Fibroblast of mammary gland (primary cell): ENCODE measurements around the gene TEAD3.

ENCODE experiments used
- DNase-seq: peaks from one replicate; pipeline ENCODE4 v3.0.0-alpha.2; 2010; ENCODE audit warnings: low read depth
- H3K4me3 ChIP-seq: 2 replicates; pipeline ENCODE4 v1.5.1; 2011; ENCODE audit warnings: low read depth, mild to moderate bottlenecking, low read length, moderate library complexity; ENCODE audit not compliant: control insufficient read depth
- CTCF ChIP-seq: conservative IDR thresholded peaks from 2 replicates; pipeline ENCODE4 v1.5.1; 2011; ENCODE audit warnings: low read depth, low read length, inconsistent platforms; ENCODE audit not compliant: control insufficient read depth, insufficient read depth

The TEAD3 gene

GRCh38 chr6:35483062-35483461 is 13.8 kb downstream of the TEAD3 start:
- no peak for DNase-seq
- H3K4me3 ChIP-seq, result no peak overlapping the region
- TF ChIP-seq CTCF, result no peak

- no peak for TF ChIP-seq CTCF
- no peak overlapping the region for H3K4me3 ChIP-seq
- DNase-seq, result no peak
Measured at GRCh38 chr6:35481226-35481625, 15.7 kb downstream of the TEAD3 start.

DNA sequence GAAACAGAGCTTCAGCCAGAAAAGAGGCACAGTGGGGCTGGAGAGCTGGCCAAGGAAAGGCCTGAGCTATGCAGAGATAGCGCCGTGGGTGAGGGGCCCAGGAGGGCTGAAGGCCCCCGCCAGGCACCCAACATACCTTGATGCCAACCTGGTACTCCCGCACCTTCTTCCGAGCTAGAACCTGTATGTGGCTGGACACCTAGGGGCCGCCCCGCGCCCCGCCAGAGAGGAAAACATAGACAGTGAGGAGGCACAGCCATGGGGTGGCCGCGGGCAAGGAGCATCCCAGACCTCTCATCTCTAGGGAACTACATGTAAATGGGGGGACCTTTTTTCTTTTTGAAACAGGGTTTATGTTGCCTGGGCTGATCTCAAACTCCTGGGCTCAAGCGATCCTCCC is 16.7 kb downstream of the TEAD3 start:
- DNase-seq, result no peak
- no peak overlapping the region for H3K4me3 ChIP-seq
- TF ChIP-seq CTCF, result no peak

DNA sequence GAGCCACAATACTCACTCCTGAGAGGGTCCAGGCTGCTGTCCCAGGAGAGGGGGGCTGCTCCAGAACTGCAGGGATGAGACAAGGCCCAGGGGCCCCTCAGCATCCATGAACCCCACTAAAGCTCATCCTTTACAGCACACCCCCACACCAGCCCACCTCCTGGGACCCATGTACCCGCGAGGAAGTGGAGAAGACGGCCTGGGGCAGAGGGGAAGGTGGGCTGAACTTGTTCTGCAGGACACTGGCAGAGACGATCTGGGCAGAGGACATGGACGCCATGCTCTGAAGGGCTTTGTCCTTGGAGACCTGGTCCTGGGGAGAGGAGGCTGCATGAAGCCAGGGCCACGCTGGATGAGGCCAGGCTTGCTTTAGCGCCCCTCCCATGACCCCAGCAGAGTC is 18.6 kb downstream of the TEAD3 start:
- no peak for TF ChIP-seq CTCF
- DNase-seq, result no peak
- H3K4me3 ChIP-seq, result no peak overlapping the region

DNA sequence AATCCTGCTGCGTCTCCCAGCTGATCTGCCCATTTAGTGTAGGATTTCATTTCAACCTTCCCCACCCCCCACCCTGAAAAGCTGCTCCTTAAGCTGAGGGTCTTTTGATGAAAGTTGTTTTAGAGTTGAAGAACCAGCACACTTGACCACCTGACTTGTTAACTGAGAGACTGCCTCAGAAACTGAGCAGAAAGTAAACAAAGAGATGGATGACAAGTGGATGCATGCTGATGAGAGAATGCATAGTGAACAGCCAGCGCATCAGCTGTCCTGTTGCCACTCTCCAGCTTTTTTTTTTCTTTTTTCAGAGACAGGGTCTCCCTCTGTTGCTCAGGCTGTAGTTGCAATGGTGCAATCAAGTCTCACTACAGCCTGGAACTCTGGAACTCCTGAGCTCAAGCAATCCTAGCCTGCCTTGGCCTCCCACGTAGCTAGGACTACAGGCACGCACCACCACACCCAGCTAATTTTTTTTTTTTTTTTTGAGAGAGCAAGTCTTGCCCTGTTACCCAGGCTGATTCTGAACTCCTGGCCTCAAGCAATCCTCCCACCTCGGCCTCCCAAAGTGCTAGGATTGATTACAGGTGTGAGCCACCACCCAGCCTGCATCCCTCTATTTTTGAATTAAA is 19.2 kb downstream of the TEAD3 start:
- no peak for DNase-seq
- TF ChIP-seq CTCF, result no peak
- H3K4me3 ChIP-seq, result no peak overlapping the region

- no peak for TF ChIP-seq CTCF
- H3K4me3 ChIP-seq, result no peak overlapping the region
- DNase-seq, result no peak
Measured at GRCh38 chr6:35477028-35477427, 19.9 kb downstream of the TEAD3 start.

DNA sequence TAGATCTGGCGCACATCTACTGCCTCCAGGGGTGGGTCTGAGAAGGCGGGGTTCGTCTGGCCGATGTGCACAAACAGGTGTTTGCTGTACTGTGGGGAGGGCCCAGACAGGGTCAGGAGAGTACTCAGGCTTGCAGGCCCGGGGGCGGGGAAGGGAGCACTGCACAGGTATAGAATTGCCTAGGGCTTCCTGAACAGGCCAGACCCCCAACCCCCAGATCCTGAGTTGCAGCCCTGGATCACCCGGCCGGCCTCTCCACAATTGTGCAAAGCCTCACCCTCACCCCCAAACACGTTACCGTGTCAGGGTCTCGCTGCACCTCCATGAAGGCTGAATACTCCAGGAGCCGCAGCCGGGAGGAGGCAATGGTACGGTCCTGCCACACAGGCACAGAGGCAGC is 20.9 kb downstream of the TEAD3 start:
- no peak for TF ChIP-seq CTCF
- no peak for DNase-seq
- no peak overlapping the region for H3K4me3 ChIP-seq
